ENCODE results near the gene DUSP23.

Gene DUSP23

DNA sequence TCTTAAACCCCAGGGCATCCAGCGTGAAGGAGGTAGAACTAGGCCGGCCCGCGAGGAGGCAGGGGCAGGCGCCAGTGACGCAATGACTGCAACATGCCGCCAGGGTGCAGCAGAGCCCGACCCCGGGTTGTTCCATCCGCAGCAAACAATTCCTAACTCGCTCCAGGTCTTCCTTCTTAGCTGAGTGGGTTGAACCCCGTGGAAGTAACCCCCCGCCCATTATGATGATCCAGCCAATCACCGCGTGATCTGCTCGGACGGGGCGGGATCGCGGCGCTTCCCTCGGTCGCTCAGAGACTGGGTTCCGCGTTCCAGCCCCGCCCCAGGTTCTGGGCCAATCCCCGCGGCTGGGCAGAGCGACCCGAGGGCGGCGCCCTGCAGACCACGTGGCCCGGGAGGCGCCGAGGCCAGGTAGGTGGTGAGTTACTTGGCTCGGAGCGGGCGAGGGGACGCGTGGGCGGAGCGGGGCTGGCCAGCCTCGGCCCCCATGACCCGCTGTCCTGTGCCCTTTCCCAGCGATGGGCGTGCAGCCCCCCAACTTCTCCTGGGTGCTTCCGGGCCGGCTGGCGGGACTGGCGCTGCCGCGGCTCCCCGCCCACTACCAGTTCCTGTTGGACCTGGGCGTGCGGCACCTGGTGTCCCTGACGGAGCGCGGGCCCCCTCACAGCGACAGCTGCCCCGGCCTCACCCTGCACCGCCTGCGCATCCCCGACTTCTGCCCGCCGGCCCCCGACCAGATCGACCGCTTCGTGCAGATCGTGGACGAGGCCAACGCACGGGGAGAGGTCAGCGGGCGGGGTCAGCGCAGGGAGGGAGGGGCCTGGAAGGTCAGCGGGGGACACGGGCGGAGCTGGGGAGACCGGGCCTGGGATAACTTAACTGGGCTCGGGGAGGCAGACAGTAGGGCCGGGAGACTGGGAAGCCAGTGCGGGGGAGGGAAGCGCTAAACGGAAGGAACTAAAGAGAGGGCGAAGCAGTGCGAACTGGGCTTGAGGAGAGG lies at the start of gene DUSP23:
TSS of gene DUSP23 (plus strand) at position 380 of the 1,000 bp plus-strand sequence. CDS start at position 519, 139 bp downstream.
- TF ChIP-seq, protein P1, sequence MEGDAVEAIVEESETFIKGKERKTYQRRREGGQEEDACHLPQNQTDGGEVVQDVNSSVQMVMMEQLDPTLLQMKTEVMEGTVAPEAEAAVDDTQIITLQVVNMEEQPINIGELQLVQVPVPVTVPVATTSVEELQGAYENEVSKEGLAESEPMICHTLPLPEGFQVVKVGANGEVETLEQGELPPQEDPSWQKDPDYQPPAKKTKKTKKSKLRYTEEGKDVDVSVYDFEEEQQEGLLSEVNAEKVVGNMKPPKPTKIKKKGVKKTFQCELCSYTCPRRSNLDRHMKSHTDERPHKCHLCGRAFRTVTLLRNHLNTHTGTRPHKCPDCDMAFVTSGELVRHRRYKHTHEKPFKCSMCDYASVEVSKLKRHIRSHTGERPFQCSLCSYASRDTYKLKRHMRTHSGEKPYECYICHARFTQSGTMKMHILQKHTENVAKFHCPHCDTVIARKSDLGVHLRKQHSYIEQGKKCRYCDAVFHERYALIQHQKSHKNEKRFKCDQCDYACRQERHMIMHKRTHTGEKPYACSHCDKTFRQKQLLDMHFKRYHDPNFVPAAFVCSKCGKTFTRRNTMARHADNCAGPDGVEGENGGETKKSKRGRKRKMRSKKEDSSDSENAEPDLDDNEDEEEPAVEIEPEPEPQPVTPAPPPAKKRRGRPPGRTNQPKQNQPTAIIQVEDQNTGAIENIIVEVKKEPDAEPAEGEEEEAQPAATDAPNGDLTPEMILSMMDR (conservative IDR thresholded peaks at IDR 0.05), result peak; percentile 66
- no peak within 1 kb of the TSS for H3K27ac ChIP-seq

DNA sequence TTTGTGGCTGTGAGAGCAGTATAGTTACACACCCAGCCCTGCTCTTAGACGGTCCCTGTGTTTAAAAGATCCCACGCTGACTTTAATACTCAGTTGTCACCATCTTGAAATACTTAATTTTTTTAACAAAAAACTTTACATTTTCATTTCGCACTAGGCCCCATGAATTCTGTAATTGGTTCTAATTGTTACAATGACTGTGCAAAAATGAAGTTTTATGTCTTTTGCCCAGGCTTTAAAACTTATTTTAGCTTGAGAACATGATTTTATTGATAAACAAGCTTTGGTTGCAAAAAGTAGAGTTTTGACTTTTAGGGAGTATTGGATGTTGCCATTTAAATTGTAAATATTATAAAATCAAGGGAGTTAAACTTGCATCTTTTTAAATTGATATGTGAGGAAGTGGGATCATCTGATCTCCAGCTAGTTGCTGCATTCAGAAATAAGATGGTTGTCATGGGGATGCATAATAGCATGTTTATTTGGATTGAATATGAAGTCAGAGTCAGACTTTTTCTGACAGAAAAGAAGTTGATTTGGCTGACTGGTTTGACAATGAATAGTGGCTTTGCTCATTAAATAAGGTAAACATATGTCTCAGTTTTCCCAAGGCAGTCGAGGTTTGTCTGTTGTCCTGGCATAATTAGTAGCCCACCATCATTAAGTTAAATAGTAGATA lies 43.4 kb upstream of the DUSP23 start:
- TF ChIP-seq, protein P1 (conservative IDR thresholded peaks at IDR 0.05), result no peak
- no peak overlapping the region for H3K27ac ChIP-seq

DNA sequence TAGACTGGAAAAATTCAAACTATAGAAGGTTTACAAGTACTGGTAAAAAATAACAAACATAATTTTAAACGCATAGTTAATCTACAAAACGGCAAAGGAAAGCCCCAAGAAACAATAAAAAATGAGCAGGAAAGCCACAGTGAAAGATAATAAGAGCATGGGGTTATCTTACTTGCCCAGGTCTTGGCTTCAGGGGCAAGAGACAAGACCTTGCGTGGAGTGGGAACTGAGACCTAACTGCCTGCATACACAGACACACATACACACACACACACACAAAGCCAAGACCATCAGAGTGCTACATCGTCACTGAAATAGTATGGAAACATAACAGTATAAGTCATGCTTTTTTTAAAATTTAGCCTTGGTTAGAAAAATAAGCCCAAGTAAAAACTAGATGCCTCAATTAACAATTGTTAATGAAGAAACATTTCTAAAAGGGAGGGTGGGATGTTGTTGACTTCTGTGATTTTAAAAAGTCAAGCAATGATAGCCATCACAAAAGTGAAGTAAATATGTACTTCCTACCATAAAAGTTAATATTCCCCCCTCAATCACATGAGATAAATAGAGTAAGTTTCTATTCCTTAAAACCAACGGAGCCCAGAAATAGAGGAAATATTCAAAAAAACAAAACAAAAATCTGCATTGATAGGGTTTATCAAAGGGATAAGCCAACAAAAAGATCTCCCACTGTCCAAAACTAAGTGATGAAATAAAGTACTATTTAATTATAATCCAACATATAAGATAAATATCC lies 36.9 kb upstream of the DUSP23 start:
- TF ChIP-seq, protein P1 (conservative IDR thresholded peaks at IDR 0.05), result no peak
- no peak overlapping the region for H3K27ac ChIP-seq

DNA sequence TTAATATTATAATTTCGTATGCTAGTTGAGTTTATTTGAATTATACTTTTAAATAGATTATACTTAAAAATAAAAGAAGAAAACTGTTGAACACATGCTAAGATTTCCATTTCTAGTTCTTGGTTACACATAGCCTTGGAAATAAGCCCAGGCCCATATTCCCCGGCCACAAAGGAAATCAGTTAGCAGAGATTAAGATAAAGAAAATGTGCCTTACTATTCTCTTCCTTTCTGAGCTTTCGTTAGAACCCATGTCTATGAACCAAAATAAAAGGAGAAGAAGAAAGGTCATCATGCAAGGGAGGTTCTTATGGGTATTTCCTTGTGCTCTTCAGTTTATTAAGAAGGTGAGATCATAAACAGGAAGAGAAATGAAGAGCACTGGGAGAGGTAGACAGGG lies 34.1 kb upstream of the DUSP23 start:
- no peak overlapping the region for H3K27ac ChIP-seq
- TF ChIP-seq, protein P1 (conservative IDR thresholded peaks at IDR 0.05), result no peak

DNA sequence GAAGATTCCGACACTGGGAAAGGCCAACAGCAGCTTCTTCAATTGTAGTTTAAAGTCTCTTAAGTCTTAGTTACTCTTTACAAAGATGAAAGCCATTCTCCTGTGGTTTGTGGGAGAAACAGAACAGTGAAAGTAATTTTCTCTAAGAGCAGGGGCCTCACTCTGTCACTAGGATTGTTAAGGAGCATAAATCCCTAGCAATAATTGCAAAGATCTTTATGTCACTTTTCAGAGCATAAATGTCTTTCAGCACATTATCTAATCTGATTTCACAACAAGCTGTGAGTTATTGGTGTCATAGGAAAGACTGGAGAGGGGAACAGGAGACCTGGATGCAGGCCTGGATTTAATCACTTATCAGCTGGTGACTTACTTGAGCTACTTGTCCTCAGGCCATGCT lies 32.4 kb upstream of the DUSP23 start:
- TF ChIP-seq, protein P1 (conservative IDR thresholded peaks at IDR 0.05), result no peak

DNA sequence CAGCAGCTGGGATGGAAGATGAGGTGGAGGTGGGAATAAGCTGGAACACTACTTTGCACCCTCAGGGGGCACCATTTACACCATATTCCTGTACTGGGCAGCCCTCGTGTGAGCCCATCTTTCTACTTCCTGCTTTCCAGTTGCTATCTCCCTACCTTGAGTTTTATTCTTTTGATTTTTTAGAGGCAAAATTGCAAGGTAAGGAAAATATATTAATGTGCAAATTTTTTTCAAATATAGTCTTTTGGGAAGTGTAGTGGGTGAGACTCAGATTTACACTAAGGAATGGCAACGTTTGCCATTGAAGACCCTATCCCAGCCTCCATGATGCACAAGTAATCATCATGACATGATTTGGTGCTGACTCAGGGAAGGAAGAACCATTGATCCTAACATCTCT lies 31.1 kb upstream of the DUSP23 start:
- H3K27ac ChIP-seq, result no peak overlapping the region
- TF ChIP-seq, protein P1 (conservative IDR thresholded peaks at IDR 0.05), result no peak

More for the DNA sequence above, 32.4 kb upstream of the DUSP23 start:
- no peak overlapping the region for H3K27ac ChIP-seq
